GM21737 (cell line): ENCODE results near the gene INPP5B.

ENCODE experiments used
- ATAC-seq: cut with Tn5 transposase; IDR thresholded peaks from one replicate; pipeline ENCODE4 v1.9.1; 2021; ENCODE audit warnings: mild to moderate bottlenecking, moderate library complexity; ENCODE audit not compliant: unreplicated experiment

The INPP5B gene

GRCh38 chr1:37879865-37880264 lies 67.0 kb downstream of the INPP5B start:
- no peak for ATAC-seq

DNA sequence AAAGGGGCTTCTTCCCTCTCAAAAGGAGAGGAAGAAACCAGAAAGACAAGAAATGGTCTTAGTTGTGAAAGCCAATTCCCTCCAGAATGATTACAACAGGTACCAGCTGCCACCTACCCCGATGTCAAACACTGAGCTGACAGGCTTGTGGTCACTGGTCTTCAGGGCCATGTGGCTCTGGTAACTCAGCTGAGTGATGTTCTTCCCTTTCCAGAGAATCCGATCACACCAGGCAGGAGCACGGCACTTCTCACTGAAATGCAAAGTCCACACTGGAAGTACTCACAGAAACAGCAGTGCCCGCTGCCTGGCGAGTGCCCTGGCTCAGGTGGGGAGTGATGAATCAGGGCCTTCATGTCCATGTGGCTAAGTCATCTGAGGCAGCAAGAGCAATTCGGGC lies 68.8 kb downstream of the INPP5B start:
- no peak for ATAC-seq

GRCh38 chr1:37875833-37876232 lies 71.0 kb downstream of the INPP5B start:
- ATAC-seq, result no peak

GRCh38 chr1:37872692-37873091 lies 74.2 kb downstream of the INPP5B start:
- no peak for ATAC-seq

- no peak for ATAC-seq
Observed at GRCh38 chr1:37868466-37868865, 78.4 kb downstream of the INPP5B start.

DNA sequence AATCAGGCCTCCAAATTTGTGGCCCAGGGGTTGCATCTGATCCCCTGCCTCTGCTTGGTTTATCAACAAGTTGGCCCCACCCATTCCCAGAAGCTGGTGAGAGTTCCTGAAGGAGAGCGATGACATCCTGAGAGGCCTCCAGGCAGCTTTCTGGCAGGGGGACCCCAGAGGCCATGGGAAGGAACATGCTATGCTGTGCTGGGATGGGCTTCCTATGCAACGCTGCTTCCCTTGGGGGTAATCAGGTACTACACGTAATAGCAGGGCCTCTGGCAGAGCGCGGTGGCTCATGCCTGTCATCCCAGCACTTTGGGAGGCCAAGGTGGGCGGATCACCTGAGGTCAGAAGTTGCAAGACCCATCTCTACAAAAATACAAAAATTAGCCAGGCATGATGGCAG lies 79.1 kb downstream of the INPP5B start:
- no peak for ATAC-seq

- no peak for ATAC-seq
Observed at GRCh38 chr1:37866491-37866890, 80.4 kb downstream of the INPP5B start.

- no peak for ATAC-seq
Observed at GRCh38 chr1:37865348-37866120, 81.3 kb downstream of the INPP5B start.

DNA sequence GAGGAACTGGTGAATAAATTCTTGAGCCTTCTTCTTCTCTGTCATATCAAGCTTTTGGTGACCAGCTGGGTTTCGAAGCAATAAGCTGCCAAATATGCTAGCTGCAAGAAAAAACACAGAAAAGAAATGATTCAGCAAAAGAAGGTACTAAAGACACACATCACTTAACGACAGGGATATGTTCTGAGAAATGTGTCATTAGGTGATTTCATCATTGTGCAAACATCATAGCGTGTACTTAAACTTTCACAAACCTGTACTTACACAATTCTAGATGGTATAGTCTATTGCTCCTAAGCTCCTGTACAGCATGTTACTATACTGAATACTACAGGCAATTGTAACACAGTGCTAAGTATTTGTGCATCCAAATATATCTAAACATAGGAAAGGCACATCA lies 84.5 kb downstream of the INPP5B start:
- no peak for ATAC-seq

DNA sequence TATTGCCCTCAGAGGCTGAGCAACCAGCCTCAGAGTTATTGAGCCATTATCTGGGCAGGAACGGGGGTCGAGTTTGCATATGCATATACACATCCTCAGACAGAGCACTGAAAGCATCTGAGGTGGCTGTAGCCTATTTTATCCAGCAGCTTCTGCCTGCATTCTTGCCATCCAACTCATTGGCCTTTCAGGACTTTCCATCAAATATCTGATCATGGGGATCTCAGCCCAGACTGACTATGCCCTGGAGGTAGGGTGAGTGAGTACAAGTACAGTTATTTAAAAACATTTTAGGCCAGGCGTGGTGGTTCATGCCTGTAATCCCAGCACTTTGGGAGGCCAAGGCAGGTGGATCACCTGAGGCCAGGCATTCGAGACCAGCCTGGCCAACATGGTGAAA lies 85.7 kb downstream of the INPP5B start:
- ATAC-seq, result no peak

DNA sequence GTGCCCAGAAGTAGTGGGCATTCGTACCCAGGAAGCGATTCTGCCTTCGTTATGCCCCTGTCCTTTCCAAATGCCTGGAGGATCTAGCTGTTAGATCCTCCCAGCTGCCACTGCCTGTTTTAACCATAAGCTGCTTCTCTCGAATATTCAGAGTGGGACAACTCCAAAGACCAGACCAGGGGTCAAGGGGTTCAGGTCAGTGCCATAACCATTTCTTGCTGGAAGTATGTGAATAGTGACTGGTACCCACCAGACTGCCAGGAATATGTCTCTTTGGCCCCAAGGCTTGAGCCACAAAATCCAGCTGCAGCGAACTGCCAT lies 86.5 kb downstream of the INPP5B start:
- ATAC-seq, result no peak

DNA sequence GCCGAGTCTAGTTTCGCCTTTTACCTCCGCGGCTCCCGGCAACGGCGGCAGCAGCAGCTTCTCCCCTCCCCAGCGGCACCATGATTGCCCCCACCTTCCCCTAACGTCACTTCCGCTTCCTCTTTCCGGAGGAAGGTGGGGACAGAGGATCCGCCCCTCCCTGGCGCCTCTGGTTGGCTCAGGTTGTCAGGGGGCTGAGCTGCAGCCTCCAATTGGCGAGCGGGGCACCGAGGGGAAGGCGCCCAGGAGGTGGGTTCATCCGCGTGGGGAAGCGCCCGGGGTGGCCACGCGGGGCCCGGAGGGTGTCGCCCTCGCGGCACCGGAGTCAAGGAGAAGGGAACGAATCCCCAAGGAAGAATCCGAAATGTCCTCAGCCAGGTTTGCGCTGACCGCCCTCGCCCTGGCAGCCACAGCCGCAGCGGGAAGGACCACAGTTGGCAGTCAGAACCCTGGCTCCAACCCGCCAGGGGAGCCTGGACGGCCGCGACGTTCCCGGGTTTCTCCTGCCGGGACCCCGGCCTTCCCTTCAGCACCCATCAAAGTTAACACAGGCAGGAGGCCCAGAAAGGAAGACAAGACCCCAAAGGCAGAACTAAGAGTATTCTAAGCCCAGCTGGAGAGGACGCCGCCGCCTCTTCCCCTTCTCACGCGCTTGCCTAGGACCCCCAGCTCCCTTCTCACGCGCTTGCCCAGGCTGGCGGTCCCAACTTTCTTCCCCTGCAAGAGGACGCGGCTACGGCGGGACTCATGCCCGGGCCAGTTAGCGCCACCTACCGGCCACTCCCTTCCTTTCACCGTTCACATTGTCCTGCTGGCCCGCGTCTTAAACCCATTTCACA lies 87.1 kb downstream of the INPP5B start, which contains the start of gene MTF1:
MTF1 (minus strand) TSS at position 86 of the 839 bp plus-strand sequence. CDS start 1,934 bp downstream, outside the sequence.
- peak; percentile 89 for ATAC-seq

GRCh38 chr1:37858931-37859506 lies 87.8 kb downstream of the INPP5B start:
- peak; percentile 13 for ATAC-seq

GRCh38 chr1:37854406-37854805 lies 92.4 kb downstream of the INPP5B start:
- no peak for ATAC-seq

- ATAC-seq, result no peak
Observed at GRCh38 chr1:37853157-37853556, 93.7 kb downstream of the INPP5B start.

- ATAC-seq, result no peak
Observed at GRCh38 chr1:37851782-37852210, 95.1 kb downstream of the INPP5B start.

DNA sequence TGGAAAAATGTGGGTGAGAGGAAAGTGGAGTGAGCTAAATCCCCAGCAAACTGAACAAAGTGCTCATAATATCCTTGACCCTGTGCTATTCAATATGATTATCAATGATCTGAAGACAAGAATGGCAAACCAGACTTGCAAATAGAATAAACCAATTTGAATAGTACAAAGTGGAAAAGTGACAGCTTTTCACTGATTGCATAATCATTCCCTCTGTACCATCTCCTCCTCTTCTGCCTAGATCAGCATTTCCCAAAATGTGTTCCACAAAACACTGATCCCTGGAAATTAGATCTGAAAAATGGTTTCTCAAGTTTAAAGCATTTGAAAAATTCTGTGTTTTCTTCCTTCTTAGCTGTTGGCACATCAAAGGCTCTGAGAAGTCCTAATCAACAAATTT lies 95.6 kb downstream of the INPP5B start:
- ATAC-seq, result no peak

DNA sequence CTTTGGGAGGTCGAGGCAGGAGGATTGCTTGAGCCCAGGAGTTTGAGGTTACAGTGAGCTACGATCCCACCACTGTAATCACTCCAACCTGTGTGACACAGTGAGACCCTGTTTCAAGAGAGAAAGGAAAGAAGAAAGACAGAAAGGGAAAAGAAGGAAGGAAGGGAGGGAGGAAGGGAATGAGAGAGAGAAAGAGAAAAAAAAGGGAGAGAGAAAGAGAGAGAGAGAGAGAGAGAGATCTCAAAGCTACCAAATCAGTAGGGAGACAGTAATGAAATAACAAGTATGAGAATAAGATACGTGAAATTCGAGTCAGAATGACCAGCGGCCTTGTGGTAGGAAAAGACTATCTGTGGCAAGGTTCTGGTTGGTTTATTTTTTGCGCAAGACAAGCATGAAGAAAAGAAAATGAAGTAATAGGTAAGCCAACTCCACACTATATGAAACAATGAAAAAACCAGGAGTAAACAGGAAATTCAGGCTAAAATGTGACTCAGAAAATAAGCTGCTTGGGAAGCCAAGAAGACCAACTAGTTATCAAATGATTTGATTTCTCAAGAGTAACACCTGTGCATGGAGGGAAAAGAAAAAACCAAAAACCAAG lies 96.4 kb downstream of the INPP5B start:
- ATAC-seq, result no peak

DNA sequence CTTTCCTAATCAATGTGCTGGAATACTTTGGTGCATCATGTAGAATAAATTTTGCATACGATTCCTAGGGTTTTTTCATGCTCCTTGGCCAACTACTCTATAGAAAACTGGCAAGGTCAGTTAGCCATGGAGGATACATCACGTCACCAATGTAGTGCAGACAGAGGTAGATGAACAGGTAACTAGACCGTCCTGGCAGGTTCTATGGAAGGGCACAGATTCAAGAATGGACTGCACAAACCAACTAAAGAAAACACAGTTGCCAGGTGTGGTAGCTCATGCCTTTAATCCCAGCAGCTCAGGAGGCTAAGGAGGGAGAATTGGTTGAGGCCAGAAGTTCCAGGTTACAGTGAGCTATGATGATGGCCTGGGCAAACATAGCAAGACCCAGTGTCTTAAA lies 97.4 kb downstream of the INPP5B start:
- no peak for ATAC-seq

DNA sequence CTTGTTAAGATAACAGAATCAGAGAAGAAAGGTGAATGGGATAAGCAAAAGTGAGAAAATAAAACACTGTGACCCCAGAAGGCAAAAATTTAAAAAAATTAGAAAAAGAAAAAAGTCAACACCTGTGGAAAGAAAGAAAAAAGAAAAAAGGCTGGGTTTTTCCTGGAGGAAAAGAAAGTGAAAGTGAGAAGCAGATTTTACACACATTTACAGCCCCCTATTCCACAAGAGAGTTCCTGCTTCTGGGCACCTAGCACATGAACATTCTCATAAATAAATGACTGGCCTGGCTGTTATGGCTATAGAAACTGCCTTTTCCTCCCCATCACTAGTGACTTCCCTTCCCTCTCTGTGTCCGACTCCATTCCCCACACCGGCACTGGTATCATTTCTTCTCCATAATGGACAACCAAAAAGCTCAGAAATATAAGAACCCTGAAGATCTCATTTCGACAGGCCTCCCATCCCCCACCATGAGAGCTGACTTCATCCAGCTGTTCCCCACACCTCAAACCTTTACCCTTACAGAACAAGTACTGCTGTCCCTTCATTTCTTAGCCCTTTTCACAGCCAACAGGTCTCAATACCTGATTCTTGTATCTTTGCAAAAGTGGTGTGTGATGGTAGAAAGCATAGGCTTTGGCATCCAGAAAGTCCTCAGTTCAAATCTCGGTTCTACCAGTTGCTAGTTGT lies 100.1 kb downstream of the INPP5B start:
- ATAC-seq, result no peak

- no peak for ATAC-seq
Observed at GRCh38 chr1:37845786-37846185, 101.1 kb downstream of the INPP5B start.
